Mucosa of descending colon (tissue), 3 donors: Measurements from ENCODE around the gene CRIP1. TPM values are rescaled to one million over a fixed set of nuclear protein-coding genes. Genes with fewer than 3 reads are reported as not detected.
A peak's percentile ranks its signal among the peaks of the same experiment; 100 is the strongest.

Experiments used
- ATAC-seq: fragments of 200-7000 bp; cut with Tn5 transposase; one replicate; pipeline ENCODE4 v1.9.1; 2020; ENCODE audit warnings: mild to moderate bottlenecking, moderate library complexity
- DNase-seq, 3 donors: peaks; one replicate each; pipeline ENCODE4 v3.0.0-alpha.2; 2020
- H3K36me3 ChIP-seq: fragments of 200-600 bp; one replicate; pipeline ENCODE4 v1.8.0; 2021; ENCODE audit warnings: low read depth, mild to moderate bottlenecking
- H3K4me1 ChIP-seq: fragments of 200-600 bp; one replicate; pipeline ENCODE4 v1.8.0; 2021; ENCODE audit warnings: low read depth, mild to moderate bottlenecking
- H3K4me3 ChIP-seq: fragments of 200-600 bp; one replicate; pipeline ENCODE4 v1.8.0; 2021; ENCODE audit warnings: mild to moderate bottlenecking
- H3K9me3 ChIP-seq: fragments of 200-600 bp; one replicate; pipeline ENCODE4 v1.8.0; 2021; ENCODE audit warnings: mild to moderate bottlenecking
- CTCF ChIP-seq: fragments of 200-600 bp; IDR thresholded peaks from one replicate; pipeline ENCODE4 v1.8.0; 2022; ENCODE audit warnings: antibody characterized with exemption, mild to moderate bottlenecking
- intact Hi-C, 2 donors: fragments of 100-400 bp; cut with DNase I in 1 of 2; cut with micrococcal nuclease in 1 of 2; formaldehyde crosslinking; loops; one replicate each; pipeline versions ENCODE4 v1.11.0 to v1.11.1; 2022; cut with DNase I, micrococcal nuclease
- total RNA-seq, 3 donors: library from RNA; stranded (reverse); fragmentation: NEBNext Ultra II Directional in 2 of 3; extraction: Animal tissue kit (Norgen Biotek cat#: 25700) in 2 of 3; gene quantifications; one replicate each; pipeline versions ENCODE4 v1.2.1 to v1.2.4, GENCODE V29; 2021 to 2023
- donor health status: DM: no; HTN: no; CAD: no; lungs with moderate emphysema.
- donor health status: DM: no; HTN: no; CAD: no.
- donor health status: DM: no; HTN: yes; CAD: no.

The CRIP1 gene
- total RNA-seq, 3 donors from 2014 or later: 41.3 to 144 (median 142) TPM

- peak in 2 of 3 donors; percentile 37 to 61 for DNase-seq
- Histone ChIP-seq H3K4me3 (no peak overlapping the region), H3K9me3 (no peaks in the 10 kb centered on the region), H3K36me3 (peaks cover 6% of the 10 kb centered on the region), H3K4me1 (peaks cover 15% of the 10 kb centered on the region)
- intact Hi-C loops: no loop called here
- ATAC-seq: no peak
- no peak for TF ChIP-seq CTCF
Measured at GRCh38 chr14:105492971-105493871, 6.5 kb downstream of the CRIP1 start.

- peaks cover 6% of the 10 kb centered on the region for H3K36me3 ChIP-seq
- no peaks in the 10 kb centered on the region for H3K9me3 ChIP-seq
- peaks cover 7% of the 10 kb centered on the region for H3K4me1 ChIP-seq
- intact Hi-C loops: no loop called here
- no peak for TF ChIP-seq CTCF
- DNase-seq (peak in 2 of 3 donors; percentile 27 to 53), ATAC-seq (no peak)
- no peak overlapping the region for H3K4me3 ChIP-seq
Measured at GRCh38 chr14:105493921-105494605, 7.4 kb downstream of the CRIP1 start.

- intact Hi-C loops: no loop called here
- ATAC-seq: no peak
- peaks cover 6% of the 10 kb centered on the region for H3K36me3 ChIP-seq
- H3K9me3 ChIP-seq: no peaks in the 10 kb centered on the region
- no peak for TF ChIP-seq CTCF
- DNase-seq: no peak
- peaks cover 2% of the 10 kb centered on the region for H3K4me1 ChIP-seq
- H3K4me3 ChIP-seq: no peak overlapping the region
Measured at GRCh38 chr14:105494606-105494929, 7.9 kb downstream of the CRIP1 start.

- Histone ChIP-seq H3K4me3 (no peak overlapping the region), H3K36me3 (peaks cover 6% of the 10 kb centered on the region), H3K4me1 (no peaks in the 10 kb centered on the region), H3K9me3 (no peaks in the 10 kb centered on the region)
- ATAC-seq: no peak
- TF ChIP-seq CTCF: no peak
- intact Hi-C loops: no loop called here
- DNase-seq: peak in 2 of 3 donors; percentile 24 to 55
Measured at GRCh38 chr14:105495101-105495989, 8.7 kb downstream of the CRIP1 start.
